ENCODE results near the gene HS6ST1.
"Not testable (repeated sequence)": the region's sequence is repeated elsewhere in the genome, so short reads cannot be mapped to it uniquely, and the experiment has no call there.

GRCh38 chr2:128317899-128318225, 806 bp downstream of the HS6ST1 start:
- not testable (repeated sequence) for TF ChIP-seq REST (IDR thresholded peaks at IDR 0.05; ENCODE audit: insufficient read depth in 1 of 2, low read depth in 2 of 2, low read length in 1 of 2); CTCF (IDR thresholded peaks at IDR 0.05); POLR2AphosphoS5 (IDR thresholded peaks at IDR 0.05; ENCODE audit: low read depth, low read length)

Data from Panc1 (cell line).